Measurements from ENCODE around the gene PRDM12.

PRDM12 gene

GRCh38 chr9:130662099-130662969 lies 2.1 kb upstream of the PRDM12 start:
- H3K36me3 ChIP-seq (ENCODE audit: control insufficient read depth in 1 of 2, insufficient read depth in 2 of 2, low read length in 2 of 2): no peaks in the 10 kb centered on the region
- H3K79me2 ChIP-seq (ENCODE audit: control insufficient read depth, insufficient read depth, low read length, poor library complexity): no peaks in the 10 kb centered on the region
- H3K23ac ChIP-seq (ENCODE audit: low read length): no peak overlapping the region
- H2BK12ac ChIP-seq (ENCODE audit: low read length): no peak overlapping the region
- no peak for DNase-seq
- H2BK5ac ChIP-seq (ENCODE audit: low read depth, low read length, poor library complexity): no peak overlapping the region
- H3K4me3 ChIP-seq (ENCODE audit: low read depth, low read length): no peak overlapping the region
- no CpG with 5 or more reads among the region's 49 CpGs for WGBS (ENCODE audit: extremely low coverage, insufficient coverage, insufficient read length)
- no peak overlapping the region for H3K4ac ChIP-seq (ENCODE audit: low read depth, low read length)
- H4K8ac ChIP-seq (ENCODE audit: low read depth, low read length): no peak overlapping the region
- H4K91ac ChIP-seq (ENCODE audit: low read depth, low read length): no peak overlapping the region
- H3K79me1 ChIP-seq (ENCODE audit: low read length): no peaks in the 10 kb centered on the region
- H3K9me3 ChIP-seq (ENCODE audit: insufficient read depth, low read depth, low read length): peaks cover 16% of the 10 kb centered on the region
- no peak overlapping the region for H3K4me2 ChIP-seq (ENCODE audit: low read length)
- H3K27me3 ChIP-seq (ENCODE audit: insufficient read depth, low read length): peaks cover 91% of the 10 kb centered on the region
- no peak overlapping the region for H4K12ac ChIP-seq (ENCODE audit: low read depth, low read length)
- H2AFZ ChIP-seq (ENCODE audit: insufficient read depth, low read length, poor library complexity): no peak overlapping the region
- H2AK5ac ChIP-seq (ENCODE audit: low read length): no peak overlapping the region
- no peak overlapping the region for H3K9ac ChIP-seq (ENCODE audit: low read length)
- H2BK120ac ChIP-seq (ENCODE audit: insufficient read depth, low read length, poor library complexity): no peak overlapping the region
- peaks cover 0 to 6% of the 10 kb centered on the region in 2 experiments for H3K4me1 ChIP-seq (ENCODE audit: control insufficient read depth in 1 of 2, insufficient read depth in 2 of 2, low read length in 2 of 2)
- H3K14ac ChIP-seq (ENCODE audit: low read length): no peak overlapping the region
- no peak overlapping the region for H3K27ac ChIP-seq (ENCODE audit: low read depth, low read length)
- no peak overlapping the region for H3K18ac ChIP-seq (ENCODE audit: low read length)

- Histone ChIP-seq H3K23ac (ENCODE audit: low read length) (no peak overlapping the region), H3K9me3 (ENCODE audit: insufficient read depth, low read depth, low read length) (peaks cover 19% of the 10 kb centered on the region), H3K4ac (ENCODE audit: low read depth, low read length) (no peak overlapping the region), H3K4me2 (ENCODE audit: low read length) (no peak overlapping the region), H2AFZ (ENCODE audit: insufficient read depth, low read length, poor library complexity) (no peak overlapping the region), H4K8ac (ENCODE audit: low read depth, low read length) (no peak overlapping the region), H2BK120ac (ENCODE audit: insufficient read depth, low read length, poor library complexity) (no peak overlapping the region), H3K79me2 (ENCODE audit: control insufficient read depth, insufficient read depth, low read length, poor library complexity) (no peaks in the 10 kb centered on the region), H4K12ac (ENCODE audit: low read depth, low read length) (no peak overlapping the region), H3K18ac (ENCODE audit: low read length) (no peak overlapping the region), H3K4me1 (ENCODE audit: control insufficient read depth in 1 of 2, insufficient read depth in 2 of 2, low read length in 2 of 2) (peaks cover 0 to 6% of the 10 kb centered on the region in 2 experiments), H2BK5ac (ENCODE audit: low read depth, low read length, poor library complexity) (no peak overlapping the region), H2AK5ac (ENCODE audit: low read length) (no peak overlapping the region), H3K27ac (ENCODE audit: low read depth, low read length) (no peak overlapping the region), H3K79me1 (ENCODE audit: low read length) (no peaks in the 10 kb centered on the region), H3K27me3 (ENCODE audit: insufficient read depth, low read length) (peaks cover 96% of the 10 kb centered on the region), H4K91ac (ENCODE audit: low read depth, low read length) (no peak overlapping the region), H3K14ac (ENCODE audit: low read length) (no peak overlapping the region), H3K36me3 (ENCODE audit: control insufficient read depth in 1 of 2, insufficient read depth in 2 of 2, low read length in 2 of 2) (no peaks in the 10 kb centered on the region), H2BK12ac (ENCODE audit: low read length) (no peak overlapping the region), H3K9ac (ENCODE audit: low read length) (no peak overlapping the region), H3K4me3 (ENCODE audit: low read depth, low read length) (no peak overlapping the region)
- DNase-seq: no peak
- WGBS (ENCODE audit: extremely low coverage, insufficient coverage, insufficient read length): no CpG with 5 or more reads among the region's 15 CpGs
Measured at GRCh38 chr9:130662970-130663257, 1.5 kb upstream of the PRDM12 start.

GRCh38 chr9:130663258-130663976 lies 977 bp upstream of the PRDM12 start:
- H4K8ac ChIP-seq (ENCODE audit: low read depth, low read length): no peak overlapping the region
- no peak overlapping the region for H3K18ac ChIP-seq (ENCODE audit: low read length)
- no peak overlapping the region for H3K27ac ChIP-seq (ENCODE audit: low read depth, low read length)
- no peak overlapping the region for H4K12ac ChIP-seq (ENCODE audit: low read depth, low read length)
- peaks cover 98% of the 10 kb centered on the region for H3K27me3 ChIP-seq (ENCODE audit: insufficient read depth, low read length)
- no peak overlapping the region for H3K23ac ChIP-seq (ENCODE audit: low read length)
- no peak overlapping the region for H3K4ac ChIP-seq (ENCODE audit: low read depth, low read length)
- no peak overlapping the region for H2AFZ ChIP-seq (ENCODE audit: insufficient read depth, low read length, poor library complexity)
- no CpG with 5 or more reads among the region's 65 CpGs for WGBS (ENCODE audit: extremely low coverage, insufficient coverage, insufficient read length)
- DNase-seq: no peak
- H3K79me1 ChIP-seq (ENCODE audit: low read length): no peaks in the 10 kb centered on the region
- H2BK120ac ChIP-seq (ENCODE audit: insufficient read depth, low read length, poor library complexity): no peak overlapping the region
- no peak overlapping the region for H2AK5ac ChIP-seq (ENCODE audit: low read length)
- H4K91ac ChIP-seq (ENCODE audit: low read depth, low read length): no peak overlapping the region
- H3K9me3 ChIP-seq (ENCODE audit: insufficient read depth, low read depth, low read length): peaks cover 17% of the 10 kb centered on the region
- H3K9ac ChIP-seq (ENCODE audit: low read length): no peak overlapping the region
- no peak overlapping the region for H2BK12ac ChIP-seq (ENCODE audit: low read length)
- no peaks in the 10 kb centered on the region for H3K36me3 ChIP-seq (ENCODE audit: control insufficient read depth in 1 of 2, insufficient read depth in 2 of 2, low read length in 2 of 2)
- H3K4me1 ChIP-seq (ENCODE audit: control insufficient read depth in 1 of 2, insufficient read depth in 2 of 2, low read length in 2 of 2): peaks cover 0 to 6% of the 10 kb centered on the region in 2 experiments
- H2BK5ac ChIP-seq (ENCODE audit: low read depth, low read length, poor library complexity): no peak overlapping the region
- no peak overlapping the region for H3K4me3 ChIP-seq (ENCODE audit: low read depth, low read length)
- H3K14ac ChIP-seq (ENCODE audit: low read length): no peak overlapping the region
- H3K79me2 ChIP-seq (ENCODE audit: control insufficient read depth, insufficient read depth, low read length, poor library complexity): no peaks in the 10 kb centered on the region
- H3K4me2 ChIP-seq (ENCODE audit: low read length): peak overlapping the region; percentile 12

GRCh38 chr9:130663977-130664250 lies 480 bp upstream of the PRDM12 start:
- no peak for DNase-seq
- peak overlapping the region; percentile 12 for H3K4me2 ChIP-seq (ENCODE audit: low read length)
- H3K9me3 ChIP-seq (ENCODE audit: insufficient read depth, low read depth, low read length): peaks cover 15% of the 10 kb centered on the region
- H3K79me2 ChIP-seq (ENCODE audit: control insufficient read depth, insufficient read depth, low read length, poor library complexity): no peaks in the 10 kb centered on the region
- no peak overlapping the region for H3K4me3 ChIP-seq (ENCODE audit: low read depth, low read length)
- no peaks in the 10 kb centered on the region for H3K36me3 ChIP-seq (ENCODE audit: control insufficient read depth in 1 of 2, insufficient read depth in 2 of 2, low read length in 2 of 2)
- H3K14ac ChIP-seq (ENCODE audit: low read length): no peak overlapping the region
- no peak overlapping the region for H2AK5ac ChIP-seq (ENCODE audit: low read length)
- no peak overlapping the region for H2BK12ac ChIP-seq (ENCODE audit: low read length)
- no peak overlapping the region for H2AFZ ChIP-seq (ENCODE audit: insufficient read depth, low read length, poor library complexity)
- peaks cover 0 to 6% of the 10 kb centered on the region in 2 experiments for H3K4me1 ChIP-seq (ENCODE audit: control insufficient read depth in 1 of 2, insufficient read depth in 2 of 2, low read length in 2 of 2)
- peaks cover 97% of the 10 kb centered on the region for H3K27me3 ChIP-seq (ENCODE audit: insufficient read depth, low read length)
- no peak overlapping the region for H4K8ac ChIP-seq (ENCODE audit: low read depth, low read length)
- H3K18ac ChIP-seq (ENCODE audit: low read length): no peak overlapping the region
- H3K23ac ChIP-seq (ENCODE audit: low read length): no peak overlapping the region
- H3K9ac ChIP-seq (ENCODE audit: low read length): no peak overlapping the region
- no peak overlapping the region for H3K27ac ChIP-seq (ENCODE audit: low read depth, low read length)
- no peak overlapping the region for H4K12ac ChIP-seq (ENCODE audit: low read depth, low read length)
- H3K4ac ChIP-seq (ENCODE audit: low read depth, low read length): no peak overlapping the region
- no peak overlapping the region for H4K91ac ChIP-seq (ENCODE audit: low read depth, low read length)
- H3K79me1 ChIP-seq (ENCODE audit: low read length): no peaks in the 10 kb centered on the region
- no CpG with 5 or more reads among the region's 19 CpGs for WGBS (ENCODE audit: extremely low coverage, insufficient coverage, insufficient read length)
- H2BK120ac ChIP-seq (ENCODE audit: insufficient read depth, low read length, poor library complexity): no peak overlapping the region
- no peak overlapping the region for H2BK5ac ChIP-seq (ENCODE audit: low read depth, low read length, poor library complexity)

All from trophoblast cell (in vitro differentiated cells and primary cell).